ENCODE measurements around the gene WDR33. TPM values are rescaled to one million over a fixed set of nuclear protein-coding genes. Genes with fewer than 3 reads are reported as not detected.

Gene WDR33
- total RNA-seq, 1 experiment from 2014 or later: 23.8 TPM

DNA sequence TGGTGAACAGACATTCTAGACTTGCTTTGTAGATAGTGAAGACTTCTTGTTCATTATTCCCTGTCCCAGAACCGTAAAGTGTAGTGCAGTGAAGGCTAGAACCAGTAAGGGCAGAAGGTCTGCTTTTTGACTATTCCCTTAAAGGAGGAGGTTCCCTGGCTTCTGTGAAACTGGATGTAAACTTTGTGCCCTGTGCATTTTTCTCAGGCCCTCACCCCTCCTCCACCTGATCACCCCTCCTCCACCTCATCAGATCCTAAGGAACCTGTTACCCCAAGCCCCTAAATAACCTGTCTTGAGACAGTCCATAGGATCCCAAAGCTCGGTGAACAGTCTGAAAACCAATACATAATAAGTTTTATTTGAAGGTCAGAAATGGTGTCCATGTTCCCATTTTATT, 75.9 kb downstream of the WDR33 start:
- no peak for DNase-seq (ENCODE audit: low read depth)
- in situ Hi-C loops (cut with HindIII; ENCODE audit: low pct_unique_long_range_greater_than_20kb, low sequenced_read_pairs): no loop called here

DNA sequence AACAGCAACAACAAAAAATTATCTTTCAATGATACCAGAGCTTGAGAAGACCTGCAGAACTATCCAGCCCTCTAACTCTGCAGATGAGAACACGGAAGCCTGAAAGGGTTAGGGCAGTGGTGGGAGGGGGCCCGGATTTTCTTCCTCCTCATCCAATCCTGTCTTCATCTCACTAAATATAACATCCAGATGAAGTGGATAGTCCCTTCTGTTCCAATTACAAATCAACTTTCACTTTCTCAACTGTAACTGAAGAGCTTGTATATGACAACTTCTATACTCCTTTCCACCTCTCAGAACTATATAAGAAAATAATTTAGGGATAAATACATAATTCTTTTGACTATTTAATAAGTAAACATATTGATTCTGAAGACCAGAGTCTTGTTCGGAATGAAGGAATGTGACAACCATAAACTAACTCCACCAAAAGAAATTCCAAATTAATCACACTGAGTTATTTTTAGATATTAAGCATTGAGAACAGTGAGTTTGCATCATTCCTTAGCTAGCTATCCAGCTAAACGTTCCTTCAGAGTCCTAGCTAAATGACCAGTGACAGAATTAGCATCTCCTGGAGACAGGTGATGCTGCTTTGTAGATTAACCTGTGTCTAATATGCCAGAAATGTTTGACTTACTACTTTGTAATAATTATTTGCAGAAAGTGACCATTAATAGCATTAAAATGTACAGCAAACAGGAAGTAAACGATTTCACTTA, 77.0 kb downstream of the WDR33 start:
- in situ Hi-C loops (cut with HindIII; ENCODE audit: low pct_unique_long_range_greater_than_20kb, low sequenced_read_pairs): no loop called here
- no peak for DNase-seq (ENCODE audit: low read depth)

DNA sequence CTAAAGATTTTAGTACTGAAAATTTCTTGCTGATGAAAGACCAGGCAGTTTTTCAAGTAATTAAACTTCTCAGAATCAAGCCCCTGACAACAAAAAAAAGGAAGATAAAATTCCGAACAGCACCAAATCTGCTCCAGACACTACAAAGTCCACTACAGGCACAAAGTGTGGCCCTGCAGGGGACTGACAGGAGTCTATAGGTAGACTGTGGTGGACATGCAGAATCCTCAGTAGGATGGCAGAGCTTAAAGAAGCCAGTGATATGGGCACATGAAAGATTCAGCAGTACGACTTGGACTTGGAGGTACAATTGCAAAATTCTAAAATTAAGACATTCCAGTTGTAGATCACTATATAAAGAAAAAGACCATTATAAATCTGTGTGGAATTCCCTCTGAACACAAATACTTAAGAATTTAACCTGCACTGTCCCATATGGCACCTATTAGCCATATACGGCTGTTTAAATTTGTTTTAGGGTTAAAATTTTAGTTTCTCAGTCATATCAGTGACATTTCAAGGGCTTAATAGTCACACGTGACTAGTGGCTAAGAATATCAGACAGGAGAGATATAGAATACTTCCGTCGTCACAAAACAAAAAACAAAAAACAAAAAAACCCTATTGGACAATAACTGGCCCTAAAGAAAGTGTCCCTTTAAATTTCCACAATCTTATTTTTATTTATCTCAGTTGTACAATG, 77.7 kb downstream of the WDR33 start:
- in situ Hi-C loops (cut with HindIII; ENCODE audit: low pct_unique_long_range_greater_than_20kb, low sequenced_read_pairs): no loop called here
- no peak for DNase-seq (ENCODE audit: low read depth)

DNA sequence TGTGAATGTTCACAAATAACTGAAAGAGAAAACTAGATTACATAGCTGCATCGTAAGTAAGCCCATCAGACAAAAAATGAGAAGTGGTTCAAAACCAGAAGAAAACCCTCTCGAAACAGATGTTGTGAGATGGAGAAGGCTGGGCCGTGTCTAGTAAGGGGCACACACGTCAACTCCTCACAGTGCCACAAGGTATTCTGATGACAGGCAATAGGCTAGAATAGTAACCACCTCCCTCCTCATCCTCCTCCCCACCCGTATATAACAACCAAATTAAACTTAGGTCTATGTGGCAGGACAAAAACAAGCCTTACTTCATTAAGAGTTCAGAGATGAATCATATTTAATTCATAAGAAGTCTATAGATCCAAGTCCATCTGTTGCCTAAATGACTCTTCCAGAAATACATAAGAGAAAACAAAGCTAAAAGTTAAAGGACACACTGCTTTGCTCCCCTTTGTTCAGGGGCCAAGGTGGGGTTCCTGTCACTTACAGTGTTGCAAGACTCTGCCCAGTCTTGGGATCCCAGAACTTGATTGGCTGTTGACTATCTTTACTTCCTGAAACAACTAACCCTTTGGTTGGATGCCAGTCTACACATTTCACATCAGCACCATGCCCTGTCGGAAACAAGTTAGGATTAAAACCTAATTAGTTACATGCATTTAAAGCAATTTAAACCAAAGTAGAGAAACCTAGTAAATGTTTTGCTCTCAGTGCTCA, 84.7 kb downstream of the WDR33 start:
- in situ Hi-C loops (cut with HindIII; ENCODE audit: low pct_unique_long_range_greater_than_20kb, low sequenced_read_pairs): no loop called here
- no peak for DNase-seq (ENCODE audit: low read depth)

DNA sequence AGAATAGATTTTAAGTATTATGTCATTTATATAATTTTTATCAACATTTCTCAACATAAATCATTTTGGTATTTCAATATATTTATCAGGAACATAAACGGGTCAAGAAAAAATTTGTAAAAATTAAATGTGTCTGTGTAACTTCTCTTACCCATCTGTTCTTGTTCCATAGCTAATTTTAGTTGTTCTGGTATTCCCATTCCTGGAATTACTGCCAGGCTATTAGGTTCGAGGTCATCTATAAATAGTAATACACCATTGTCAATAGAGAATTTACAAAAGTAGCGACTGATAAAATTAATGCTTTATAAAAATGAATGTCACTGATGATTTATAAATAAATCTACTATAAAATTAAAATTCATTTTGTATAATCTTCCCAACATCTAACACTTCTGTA, 88.2 kb downstream of the WDR33 start:
- DNase-seq (ENCODE audit: low read depth): no peak
- in situ Hi-C loops (cut with HindIII; ENCODE audit: low pct_unique_long_range_greater_than_20kb, low sequenced_read_pairs): no loop called here

DNA sequence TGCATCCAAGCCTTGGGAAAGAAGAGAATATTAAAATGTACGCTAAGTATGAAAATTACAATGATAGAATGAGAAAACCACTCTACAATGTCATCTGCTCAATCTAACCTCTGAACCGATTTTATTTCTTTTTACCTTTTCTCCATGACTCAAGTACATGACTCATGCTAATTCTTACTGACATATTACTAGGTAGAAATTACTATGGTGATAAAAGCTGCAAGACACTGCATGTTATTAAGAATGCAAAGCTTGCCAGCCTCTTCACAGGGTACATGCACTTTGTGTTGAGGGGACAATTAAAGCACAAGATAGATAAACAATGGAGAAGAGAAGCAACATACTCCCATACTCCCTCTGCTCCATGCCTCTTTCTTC, 89.0 kb downstream of the WDR33 start:
- peak; percentile 50 for DNase-seq (ENCODE audit: low read depth)
- in situ Hi-C loops (cut with HindIII; ENCODE audit: low pct_unique_long_range_greater_than_20kb, low sequenced_read_pairs): no loop called here

DNA sequence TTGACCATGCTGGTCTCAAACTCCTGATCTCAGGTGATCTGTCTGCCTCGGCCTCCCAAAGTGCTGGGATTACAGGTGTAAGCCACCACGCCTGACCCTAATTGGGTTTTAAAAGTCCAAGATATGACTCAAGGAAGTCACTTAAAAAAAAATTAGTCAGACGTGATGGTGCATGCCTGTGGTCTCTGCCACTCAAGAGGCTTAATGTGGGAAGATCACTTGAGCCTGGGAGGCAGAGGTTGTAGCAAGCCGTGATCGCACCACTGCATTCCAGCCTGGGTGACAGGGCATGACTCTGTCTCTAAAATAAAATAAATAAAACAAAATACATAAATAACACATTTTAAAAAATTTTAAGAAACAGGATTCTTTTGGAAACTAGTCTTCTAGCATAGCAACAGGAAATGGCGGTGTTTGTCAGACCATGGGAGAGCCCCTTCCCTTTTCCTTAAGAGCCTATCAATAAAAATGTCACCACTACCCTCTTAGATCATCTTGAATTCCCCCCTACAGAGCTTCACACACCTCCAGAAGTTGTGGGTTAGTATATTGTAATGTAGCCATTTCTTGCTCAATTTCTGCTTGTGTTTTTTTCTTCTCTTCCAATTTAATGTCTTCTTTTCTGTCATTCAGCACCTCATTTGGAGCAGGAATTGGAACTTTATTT, 89.5 kb downstream of the WDR33 start:
- in situ Hi-C loops (cut with HindIII; ENCODE audit: low pct_unique_long_range_greater_than_20kb, low sequenced_read_pairs): no loop called here
- peak; percentile 47 for DNase-seq (ENCODE audit: low read depth)

DNA sequence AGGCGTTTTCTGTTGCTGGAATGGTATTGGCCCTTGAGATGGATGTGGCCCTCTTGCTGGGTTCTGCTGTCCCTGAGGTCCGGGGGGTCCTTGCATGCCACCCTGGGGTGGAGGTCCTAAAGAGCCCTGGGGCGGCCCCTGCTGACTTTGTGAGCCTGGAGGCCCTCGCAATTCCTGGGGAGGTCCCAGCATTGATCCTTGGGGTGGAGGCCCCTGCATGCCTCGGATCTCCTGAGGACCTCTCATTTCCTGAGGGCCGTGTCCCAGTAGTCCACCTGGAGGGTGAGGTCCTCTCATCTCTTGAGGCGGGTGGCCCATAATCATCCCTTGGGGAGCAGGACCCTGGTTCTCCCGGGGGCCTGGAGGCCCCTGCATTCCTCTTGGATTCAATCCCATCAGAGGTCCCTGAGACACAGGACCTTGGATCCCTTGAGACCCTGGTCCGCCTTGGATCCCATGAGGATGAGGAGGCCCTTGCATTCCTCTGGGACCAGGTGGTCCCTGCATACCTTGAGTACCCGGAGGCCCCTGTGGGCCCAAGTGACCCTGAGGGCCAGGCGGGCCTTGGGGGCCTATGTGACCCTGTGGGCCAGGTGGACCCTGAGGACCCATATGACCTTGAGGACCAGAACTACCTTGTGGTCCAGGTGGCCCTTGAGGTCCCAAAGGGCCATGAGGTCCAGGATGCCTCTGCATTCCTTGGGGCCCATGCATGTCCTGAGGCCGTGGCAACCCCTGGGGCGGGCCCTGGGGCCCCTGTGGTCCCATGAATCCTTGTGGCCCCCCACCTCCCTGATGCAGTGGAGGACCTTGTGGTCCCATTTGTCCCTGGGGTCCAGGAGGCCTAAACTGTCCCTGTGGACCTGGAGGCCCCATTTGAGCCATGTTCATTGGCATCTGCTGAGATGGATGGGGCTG, 91.4 kb downstream of the WDR33 start:
- DNase-seq (ENCODE audit: low read depth): no peak
- in situ Hi-C loops (cut with HindIII; ENCODE audit: low pct_unique_long_range_greater_than_20kb, low sequenced_read_pairs): no loop called here

DNA sequence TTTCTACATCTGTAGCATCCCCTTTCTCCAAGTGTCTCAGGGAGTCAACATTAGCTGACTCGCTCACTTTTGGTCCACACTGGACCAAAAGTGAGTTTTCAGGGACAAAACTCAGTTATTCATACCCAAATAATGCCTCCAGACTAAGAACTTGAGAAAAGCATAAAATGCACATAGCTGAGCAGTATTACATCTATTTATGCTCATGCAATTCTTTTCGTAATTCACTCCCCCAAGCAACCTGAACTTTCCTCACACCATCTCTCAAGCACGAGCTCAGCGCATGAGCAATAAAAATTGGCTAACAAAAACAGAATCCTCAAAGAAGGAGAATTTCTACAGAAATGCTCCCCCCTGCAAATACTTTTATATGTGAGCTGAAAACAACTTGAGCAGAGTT, 92.7 kb downstream of the WDR33 start:
- in situ Hi-C loops (cut with HindIII; ENCODE audit: low pct_unique_long_range_greater_than_20kb, low sequenced_read_pairs): no loop called here

DNA sequence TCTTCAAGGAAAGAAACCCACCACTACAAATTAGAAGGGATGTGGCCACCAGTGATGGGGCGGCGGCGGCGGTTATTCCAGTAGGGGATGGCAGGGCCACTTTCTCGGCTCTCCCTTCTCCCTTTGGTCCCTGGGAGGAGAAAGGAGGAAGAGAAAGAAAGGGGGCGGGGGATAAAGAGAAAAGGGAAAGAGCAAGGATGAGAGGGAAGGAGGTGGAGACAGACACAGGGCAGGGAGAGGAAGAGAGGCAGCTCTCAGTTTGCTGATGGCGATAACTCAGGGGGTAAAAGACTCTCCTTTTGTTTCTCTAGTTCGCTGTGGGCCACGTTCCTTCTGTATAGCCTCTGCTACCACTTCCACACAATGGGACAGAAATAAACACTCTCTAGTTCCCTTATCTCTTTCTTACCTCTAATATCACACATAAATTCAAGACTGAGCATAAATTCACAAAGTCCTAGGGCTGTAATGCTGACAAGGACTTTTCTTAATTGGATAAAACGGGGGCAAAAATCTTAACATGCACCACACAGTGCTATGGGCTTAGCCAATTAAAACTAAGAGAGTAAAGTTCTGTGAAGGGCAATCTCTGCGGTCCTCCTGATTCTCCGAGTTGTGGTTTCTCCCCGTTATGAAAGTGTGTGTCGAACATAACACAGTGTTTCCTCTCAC, 95.1 kb downstream of the WDR33 start:
- in situ Hi-C loops (cut with HindIII; ENCODE audit: low pct_unique_long_range_greater_than_20kb, low sequenced_read_pairs): no loop called here
- DNase-seq (ENCODE audit: low read depth): no peak

More for the DNA sequence above, 92.7 kb downstream of the WDR33 start:
- DNase-seq (ENCODE audit: low read depth): no peak

DNA sequence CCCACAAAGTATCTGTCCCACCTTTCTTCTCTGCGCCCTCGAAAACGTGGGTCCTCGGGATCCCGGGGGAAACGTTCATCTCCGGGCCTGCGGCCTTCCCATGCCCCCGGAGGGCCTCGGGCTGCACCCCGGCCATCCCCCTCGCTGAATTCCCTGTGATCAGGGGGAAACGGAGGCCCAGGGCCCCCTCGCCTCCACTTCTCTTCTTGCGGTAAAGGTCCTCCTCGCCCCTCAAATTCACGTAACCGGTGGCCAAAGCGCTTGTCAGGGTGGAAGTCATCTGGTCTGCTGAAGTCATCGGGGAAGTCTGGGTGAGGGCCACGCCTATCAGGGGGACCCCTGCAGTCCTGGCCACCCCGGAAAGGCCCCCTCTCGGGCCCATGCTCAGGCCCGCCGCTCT, 97.4 kb downstream of the WDR33 start:
- in situ Hi-C loops (cut with HindIII; ENCODE audit: low pct_unique_long_range_greater_than_20kb, low sequenced_read_pairs): no loop called here
- no peak for DNase-seq (ENCODE audit: low read depth)

DNA sequence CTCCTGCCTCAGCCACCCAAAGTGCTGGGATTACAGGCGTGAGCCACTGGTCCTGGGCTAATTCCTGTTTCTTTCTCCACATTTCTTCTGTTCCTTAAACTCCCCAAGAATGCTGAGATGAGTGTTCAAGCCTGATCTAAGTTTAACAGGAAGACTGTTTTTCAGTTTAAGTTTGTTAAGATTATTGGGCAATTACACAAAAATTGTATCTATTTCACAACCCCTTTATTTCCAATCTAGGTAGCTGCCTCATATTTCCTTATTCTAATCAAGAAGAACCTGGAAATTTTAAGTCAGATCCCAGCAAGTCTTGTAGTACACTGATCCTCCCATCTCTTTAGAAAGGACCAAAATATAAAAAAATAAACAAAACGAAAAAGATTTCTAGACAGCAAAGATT, 98.0 kb downstream of the WDR33 start:
- in situ Hi-C loops (cut with HindIII; ENCODE audit: low pct_unique_long_range_greater_than_20kb, low sequenced_read_pairs): no loop called here
- DNase-seq (ENCODE audit: low read depth): no peak

DNA sequence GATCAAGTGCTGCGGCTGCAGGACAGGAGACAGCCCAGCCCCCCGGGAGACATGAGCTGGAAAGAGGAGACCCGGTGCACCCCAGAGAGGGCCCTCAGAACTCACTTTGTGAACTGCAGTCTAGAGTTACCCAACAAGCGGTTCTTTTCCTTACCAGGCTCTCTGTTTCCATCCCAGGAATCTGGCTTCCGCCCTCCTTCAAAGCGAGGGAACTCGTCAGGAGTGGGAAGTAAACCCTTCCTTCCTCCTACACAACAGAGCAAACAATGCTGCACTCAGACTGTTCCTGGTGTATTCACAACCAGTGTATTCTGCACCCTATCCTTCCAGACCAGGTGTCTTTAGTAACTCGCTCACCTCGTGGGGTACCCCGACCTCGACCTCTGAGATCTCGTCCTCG, 101.6 kb downstream of the WDR33 start:
- no peak for DNase-seq (ENCODE audit: low read depth)
- in situ Hi-C loops (cut with HindIII; ENCODE audit: low pct_unique_long_range_greater_than_20kb, low sequenced_read_pairs): no loop called here

DNA sequence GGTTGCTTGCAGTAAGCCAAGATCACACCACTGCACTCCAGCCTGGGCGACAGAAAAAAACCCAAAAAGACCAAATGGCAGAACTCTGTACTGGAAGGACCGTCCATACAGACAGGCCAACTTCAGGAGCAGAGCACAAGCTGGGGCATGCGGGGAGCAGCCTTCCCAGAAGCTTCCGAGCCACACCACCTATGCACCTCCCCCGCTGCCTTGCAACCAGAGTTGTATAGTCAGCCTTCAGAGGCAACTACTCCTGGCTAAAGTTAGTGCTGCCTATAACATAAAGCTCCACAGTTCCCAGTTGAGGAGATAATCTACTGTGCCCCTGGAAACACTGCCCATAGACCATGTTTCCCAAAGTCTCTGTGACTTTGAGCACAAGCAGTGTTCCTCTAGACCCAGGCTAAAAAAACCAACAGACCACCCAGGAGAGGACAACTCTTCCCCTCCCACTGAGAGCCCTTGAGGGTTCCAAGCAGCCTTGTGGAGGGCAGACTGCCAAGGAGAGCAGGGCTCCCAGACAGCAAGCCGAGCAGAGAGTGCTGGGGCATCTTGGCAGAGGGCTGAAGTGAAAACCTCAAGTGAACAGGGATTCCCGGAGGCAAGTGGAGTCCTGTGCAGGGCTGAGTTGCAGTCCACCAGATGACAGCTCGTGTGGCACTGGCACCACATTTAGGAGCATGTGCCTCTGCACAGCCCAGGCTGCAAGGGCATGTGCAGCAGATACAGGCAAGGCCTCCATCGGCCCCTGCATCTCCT, 102.9 kb downstream of the WDR33 start:
- no peak for DNase-seq (ENCODE audit: low read depth)
- in situ Hi-C loops (cut with HindIII; ENCODE audit: low pct_unique_long_range_greater_than_20kb, low sequenced_read_pairs): no loop called here

DNA sequence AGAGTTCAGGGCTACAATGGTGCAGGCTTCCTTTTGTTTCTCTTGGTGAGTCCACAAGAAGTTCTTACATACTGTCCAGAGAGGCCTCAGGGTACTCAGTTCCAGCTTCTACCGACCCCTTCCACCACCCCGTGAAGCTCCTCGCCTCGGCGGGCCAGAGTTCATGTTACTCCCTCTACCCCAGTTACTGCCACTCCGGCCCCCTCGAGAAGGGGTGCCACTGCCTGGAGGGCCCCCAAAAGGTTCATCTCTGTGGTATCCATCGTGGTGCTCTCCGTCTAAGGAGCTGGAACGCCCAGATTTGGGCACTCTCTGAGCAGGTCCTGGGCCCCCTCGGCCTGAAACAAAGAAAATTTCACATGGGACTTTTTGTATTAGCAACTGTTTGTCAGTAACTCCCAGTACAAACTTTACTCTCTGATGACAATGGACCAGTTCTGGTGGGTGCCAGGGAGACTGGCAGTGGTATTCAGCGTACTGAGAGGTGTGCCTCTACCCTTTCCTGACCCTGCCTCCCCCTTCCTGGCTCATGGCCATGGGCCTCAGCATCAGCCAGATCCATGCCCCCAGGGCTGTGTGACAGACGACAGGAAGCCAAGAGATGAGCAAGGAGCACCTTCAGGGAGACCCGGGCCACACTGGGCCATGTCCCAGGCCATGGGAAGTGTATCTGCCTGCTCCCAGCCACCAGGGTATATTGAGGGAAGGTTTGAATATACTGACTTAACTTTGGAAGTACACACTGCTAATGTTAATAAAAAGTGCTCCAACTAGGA, 104.6 kb downstream of the WDR33 start:
- no peak for DNase-seq (ENCODE audit: low read depth)

DNA sequence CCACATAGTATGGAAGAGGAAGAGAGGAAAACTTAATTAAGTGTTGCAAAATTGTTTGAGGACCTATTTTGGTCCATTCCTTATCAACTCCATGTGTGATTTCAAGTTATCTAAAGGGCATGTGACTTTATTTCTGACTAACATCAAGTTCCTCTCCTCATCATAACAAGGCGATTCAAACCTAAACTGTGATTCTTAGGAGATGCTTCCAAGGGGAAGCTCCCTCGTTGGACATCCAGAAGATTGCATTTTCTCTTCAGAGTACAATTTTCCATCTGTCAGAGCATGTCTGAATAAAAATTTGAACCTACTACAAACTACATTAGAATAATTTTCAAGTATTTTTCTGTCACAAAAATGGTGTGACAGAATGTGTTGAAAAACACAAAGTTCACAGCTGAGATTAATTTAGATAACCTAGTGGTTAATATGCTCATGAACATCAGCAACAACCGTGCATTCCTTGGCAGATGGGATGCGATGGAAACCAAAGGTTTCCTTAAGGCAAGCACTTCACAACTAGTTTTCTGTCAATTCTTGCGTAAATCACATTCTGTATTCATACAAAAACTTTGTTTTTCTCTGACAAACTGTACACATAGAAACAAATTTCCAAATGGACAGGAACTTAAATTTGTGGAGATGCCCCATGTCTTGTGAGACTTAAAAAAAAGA, 105.4 kb downstream of the WDR33 start:
- in situ Hi-C loops (cut with HindIII; ENCODE audit: low pct_unique_long_range_greater_than_20kb, low sequenced_read_pairs): no loop called here
- DNase-seq (ENCODE audit: low read depth): no peak

More for the DNA sequence above, 104.6 kb downstream of the WDR33 start:
- in situ Hi-C loops (cut with HindIII; ENCODE audit: low pct_unique_long_range_greater_than_20kb, low sequenced_read_pairs): no loop called here
